ENCODE results near the gene ANGEL2. TPM values are rescaled to one million over a fixed set of nuclear protein-coding genes. Genes with fewer than 3 reads are reported as not detected.

ANGEL2 gene
- total and polyA plus RNA-seq, 2 experiments from 2014 or later, result 11.8 to 34.8 TPM

GRCh38 chr1:212964102-212964501 is 51.6 kb downstream of the ANGEL2 start:
- Histone ChIP-seq H3K27me3 (no peaks in the 10 kb centered on the region), H3K36me3 (replicated peaks; ENCODE audit: insufficient read depth, low read depth) (no peaks in the 10 kb centered on the region), H2AFZ (no peak overlapping the region), H3K4me3 (no peak overlapping the region), H3K4me1 (ENCODE audit: insufficient read depth) (no peaks in the 10 kb centered on the region), H3K4me2 (no peak overlapping the region), H4K20me1 (ENCODE audit: insufficient read depth, poor library complexity, severe bottlenecking) (no peaks in the 10 kb centered on the region), H3K79me2 (no peaks in the 10 kb centered on the region), H3K9me2 (replicated peaks; ENCODE audit: insufficient read depth) (no peaks in the 10 kb centered on the region), H3K27ac (no peak overlapping the region), H3K9me3 (ENCODE audit: low read depth) (no peaks in the 10 kb centered on the region)
- DNase-seq (ENCODE audit: low spot score), result no peak
- TF ChIP-seq, protein P1, sequence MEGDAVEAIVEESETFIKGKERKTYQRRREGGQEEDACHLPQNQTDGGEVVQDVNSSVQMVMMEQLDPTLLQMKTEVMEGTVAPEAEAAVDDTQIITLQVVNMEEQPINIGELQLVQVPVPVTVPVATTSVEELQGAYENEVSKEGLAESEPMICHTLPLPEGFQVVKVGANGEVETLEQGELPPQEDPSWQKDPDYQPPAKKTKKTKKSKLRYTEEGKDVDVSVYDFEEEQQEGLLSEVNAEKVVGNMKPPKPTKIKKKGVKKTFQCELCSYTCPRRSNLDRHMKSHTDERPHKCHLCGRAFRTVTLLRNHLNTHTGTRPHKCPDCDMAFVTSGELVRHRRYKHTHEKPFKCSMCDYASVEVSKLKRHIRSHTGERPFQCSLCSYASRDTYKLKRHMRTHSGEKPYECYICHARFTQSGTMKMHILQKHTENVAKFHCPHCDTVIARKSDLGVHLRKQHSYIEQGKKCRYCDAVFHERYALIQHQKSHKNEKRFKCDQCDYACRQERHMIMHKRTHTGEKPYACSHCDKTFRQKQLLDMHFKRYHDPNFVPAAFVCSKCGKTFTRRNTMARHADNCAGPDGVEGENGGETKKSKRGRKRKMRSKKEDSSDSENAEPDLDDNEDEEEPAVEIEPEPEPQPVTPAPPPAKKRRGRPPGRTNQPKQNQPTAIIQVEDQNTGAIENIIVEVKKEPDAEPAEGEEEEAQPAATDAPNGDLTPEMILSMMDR (IDR thresholded peaks at IDR 0.05; ENCODE audit: poor library complexity), result no peak
- TF ChIP-seq EZH2 (IDR thresholded peaks at IDR 0.05; ENCODE audit: borderline replicate concordance) (no peak), EZH2phosphoT487 (IDR thresholded peaks at IDR 0.05; ENCODE audit: low read depth, severe bottlenecking, unreplicated experiment) (no peak)
- WGBS (ENCODE audit: low lambda C conversion rate, missing lambda C conversion rate), result 96% methylated on average over 6 of the region's 6 CpGs

DNA sequence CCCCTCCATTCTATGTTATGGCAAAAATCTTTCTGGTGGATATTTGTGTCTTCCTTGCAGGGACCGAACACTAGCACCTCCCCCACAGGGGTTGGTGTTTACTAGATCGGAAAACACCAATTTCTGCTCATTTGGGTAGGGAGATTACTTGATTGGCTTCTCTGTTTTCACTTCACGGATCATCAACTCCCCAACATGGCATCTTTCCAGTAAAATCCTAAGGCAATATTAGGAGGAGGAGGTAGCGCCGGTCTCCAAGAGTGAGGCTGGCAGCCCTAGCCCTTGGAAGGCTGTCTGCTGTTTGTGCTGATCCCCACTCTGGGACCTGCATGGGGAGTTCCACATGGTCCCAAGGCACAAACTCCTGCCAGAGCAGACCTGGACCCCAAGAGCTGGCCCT is 53.2 kb downstream of the ANGEL2 start:
- H3K36me3 ChIP-seq (replicated peaks; ENCODE audit: insufficient read depth, low read depth), result no peaks in the 10 kb centered on the region
- H3K9me2 ChIP-seq (replicated peaks; ENCODE audit: insufficient read depth), result no peaks in the 10 kb centered on the region
- DNase-seq (ENCODE audit: low spot score), result no peak
- no peak overlapping the region for H3K4me3 ChIP-seq
- H2AFZ ChIP-seq, result no peak overlapping the region
- H3K27me3 ChIP-seq, result no peaks in the 10 kb centered on the region
- no peaks in the 10 kb centered on the region for H3K4me1 ChIP-seq (ENCODE audit: insufficient read depth)
- H3K27ac ChIP-seq, result no peak overlapping the region
- H3K79me2 ChIP-seq, result no peaks in the 10 kb centered on the region
- no peaks in the 10 kb centered on the region for H4K20me1 ChIP-seq (ENCODE audit: insufficient read depth, poor library complexity, severe bottlenecking)
- no peak overlapping the region for H3K4me2 ChIP-seq
- 95% methylated on average over 5 of the region's 5 CpGs for WGBS (ENCODE audit: low lambda C conversion rate, missing lambda C conversion rate)
- H3K9me3 ChIP-seq (ENCODE audit: low read depth), result no peaks in the 10 kb centered on the region
- no peak for TF ChIP-seq EZH2 (IDR thresholded peaks at IDR 0.05; ENCODE audit: borderline replicate concordance)

DNA sequence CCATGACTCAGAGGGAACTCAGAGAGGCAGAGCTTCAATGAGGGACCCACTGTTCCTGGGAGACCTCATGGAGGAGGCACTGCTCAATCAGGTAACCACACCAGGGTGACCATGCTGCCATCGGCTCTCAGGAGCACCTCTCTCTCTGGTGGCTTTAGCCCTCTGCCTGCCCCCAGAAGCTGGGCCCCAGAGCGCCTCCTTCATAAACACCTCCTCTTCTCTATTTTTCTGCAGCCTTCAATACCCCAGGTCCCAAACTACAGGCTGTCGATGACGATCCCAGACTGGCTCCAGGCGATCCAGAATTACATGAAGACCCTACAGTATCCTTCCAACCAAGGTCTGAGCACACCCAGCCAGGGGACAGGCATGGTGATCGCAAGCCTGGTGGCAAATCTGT is 54.7 kb downstream of the ANGEL2 start:
- TF ChIP-seq EZH2phosphoT487 (IDR thresholded peaks at IDR 0.05; ENCODE audit: low read depth, severe bottlenecking, unreplicated experiment) (no peak), EZH2 (IDR thresholded peaks at IDR 0.05; ENCODE audit: borderline replicate concordance) (no peak)
- TF ChIP-seq, protein P1 (IDR thresholded peaks at IDR 0.05; ENCODE audit: poor library complexity), result no peak
- 98% methylated on average over 6 of the region's 6 CpGs for WGBS (ENCODE audit: low lambda C conversion rate, missing lambda C conversion rate)
- Histone ChIP-seq H3K36me3 (replicated peaks; ENCODE audit: insufficient read depth, low read depth) (no peaks in the 10 kb centered on the region), H3K4me2 (no peak overlapping the region), H3K79me2 (no peaks in the 10 kb centered on the region), H3K4me1 (ENCODE audit: insufficient read depth) (no peaks in the 10 kb centered on the region), H3K4me3 (no peak overlapping the region), H3K9me2 (replicated peaks; ENCODE audit: insufficient read depth) (no peaks in the 10 kb centered on the region), H3K27me3 (no peaks in the 10 kb centered on the region), H4K20me1 (ENCODE audit: insufficient read depth, poor library complexity, severe bottlenecking) (no peaks in the 10 kb centered on the region), H3K27ac (no peak overlapping the region), H3K9me3 (ENCODE audit: low read depth) (no peaks in the 10 kb centered on the region), H2AFZ (no peak overlapping the region)
- DNase-seq (ENCODE audit: low spot score), result no peak

DNA sequence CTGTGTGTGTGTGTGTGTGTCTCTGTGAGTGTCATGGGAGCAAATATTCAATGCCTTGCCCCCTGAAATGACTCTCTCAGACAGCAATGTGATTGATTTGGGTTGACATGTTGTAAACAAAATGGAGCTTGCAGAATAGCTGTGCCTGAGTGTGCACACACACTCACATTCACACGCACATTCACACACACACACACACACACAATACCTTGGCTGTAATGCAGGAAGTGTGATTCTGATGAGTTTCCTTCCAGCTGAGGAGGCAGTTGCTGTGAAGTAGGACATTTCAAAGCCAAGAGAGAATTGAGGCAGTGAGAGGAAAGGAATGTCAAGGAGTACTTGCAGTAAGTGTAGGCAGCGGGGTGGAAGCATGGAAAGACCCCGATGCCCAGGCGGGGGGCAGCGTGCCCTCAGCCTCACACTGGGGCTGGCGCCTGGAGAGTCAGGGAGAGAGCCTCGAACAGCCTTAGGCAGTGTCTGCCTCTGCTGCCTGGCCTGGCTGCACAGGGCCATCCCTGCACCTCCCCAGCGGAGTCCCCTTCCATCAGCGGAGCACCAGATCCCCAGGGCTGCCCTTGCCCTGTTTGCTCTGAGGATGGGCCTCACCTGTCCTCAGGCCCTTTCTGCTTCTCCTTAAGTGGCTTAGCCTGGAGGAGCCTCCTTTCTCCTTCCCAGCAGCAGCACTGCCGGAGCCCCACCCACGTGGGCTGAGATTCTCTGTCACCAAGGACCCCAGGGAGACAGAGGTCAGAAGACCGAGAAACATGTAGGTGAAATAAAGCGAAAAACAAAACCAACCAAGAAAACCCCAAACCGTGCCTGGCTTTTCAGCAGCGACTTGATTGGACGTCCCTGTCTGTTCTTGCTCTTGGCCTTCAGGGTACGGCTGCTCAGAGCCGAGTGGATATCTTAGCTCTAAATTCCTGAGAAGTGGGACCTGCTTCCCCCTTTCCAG is 56.1 kb downstream of the ANGEL2 start:
- Histone ChIP-seq H4K20me1 (ENCODE audit: insufficient read depth, poor library complexity, severe bottlenecking) (no peaks in the 10 kb centered on the region), H3K4me3 (no peak overlapping the region), H3K36me3 (replicated peaks; ENCODE audit: insufficient read depth, low read depth) (no peaks in the 10 kb centered on the region), H3K27ac (no peak overlapping the region), H3K27me3 (no peaks in the 10 kb centered on the region), H2AFZ (no peak overlapping the region), H3K9me2 (replicated peaks; ENCODE audit: insufficient read depth) (no peaks in the 10 kb centered on the region), H3K4me2 (no peak overlapping the region), H3K9me3 (ENCODE audit: low read depth) (no peaks in the 10 kb centered on the region), H3K79me2 (no peaks in the 10 kb centered on the region), H3K4me1 (ENCODE audit: insufficient read depth) (no peaks in the 10 kb centered on the region)
- WGBS (ENCODE audit: low lambda C conversion rate, missing lambda C conversion rate), result 92% methylated on average over 18 of the region's 18 CpGs
- TF ChIP-seq, protein P1 (IDR thresholded peaks at IDR 0.05; ENCODE audit: poor library complexity), result no peak
- TF ChIP-seq EZH2 (IDR thresholded peaks at IDR 0.05; ENCODE audit: borderline replicate concordance), result no peak
- TF ChIP-seq EZH2phosphoT487 (IDR thresholded peaks at IDR 0.05; ENCODE audit: low read depth, severe bottlenecking, unreplicated experiment), result no peak
- no peak for DNase-seq (ENCODE audit: low spot score)
